HepG2 (cell line): ENCODE results near the gene PDGFD. TPM values are rescaled to one million over a fixed set of nuclear protein-coding genes. Genes with fewer than 3 reads are reported as not detected.

Source experiments
- ATAC-seq: fragments of 200-7000 bp; cut with Tn5 transposase; 3 replicates; pipeline ENCODE4 v1.9.1; 2020; ENCODE audit warnings: mild to moderate bottlenecking, moderate library complexity
- BruUV-seq: library from RNA; stranded (reverse); fragments of 400-500 nt; replicated peaks from 2 replicates; lab custom pipeline; 2021; lab: Mats Ljungman, UMichigan
- CTCF ChIA-PET: fragments of 300-600 bp; formaldehyde crosslinking; extraction: SDS; loops from one replicate; lab custom pipeline; 2021; ENCODE audit warnings: low total read pairs, inconsistent platforms, low intra/inter-chr PET ratio; lab: Yijun Ruan, JAX
- POLR2A ChIA-PET: fragments of 350-600 bp; sonication (Branson Sonifier 250); formaldehyde crosslinking; loops from one replicate; lab custom pipeline; 2020; ENCODE audit warnings: antibody characterized with exemption, inconsistent platforms; lab: Yijun Ruan, JAX
- DNase-seq: peaks from one replicate; pipeline ENCODE4 v3.0.0-alpha.2; 2015; ENCODE audit warnings: low spot score
- FAIRE-seq: peaks from 3 replicates; lab custom pipeline; 2011; peaks lifted over from hg19 to GRCh38; lab: Jason Lieb, UNC
- H2AFZ ChIP-seq: one replicate; pipeline ENCODE4 v1.6.1; 2011; ENCODE audit warnings: low read length, inconsistent platforms
- H3K27ac ChIP-seq: fragments of 300-600 bp; 3 replicates; pipeline ENCODE4 v1.8.0; 2011; ENCODE audit warnings: mixed run types, mild to moderate bottlenecking, mixed read lengths, low read length, inconsistent platforms; ENCODE audit not compliant: insufficient read depth; ENCODE audit errors: extremely low read length
- H3K27me3 ChIP-seq, 2 experiments: fragments of 200-600 bp in 1 of 2; 2 replicates in 1 of 2; 3 replicates in 1 of 2; pipeline versions ENCODE4 v1.6.0 to v1.8.0; 2011; ENCODE audit warnings: low read length in 2 of 2, mild to moderate bottlenecking in 2 of 2, moderate library complexity in 2 of 2, inconsistent platforms in 1 of 2; ENCODE audit not compliant: insufficient read depth in 2 of 2, control insufficient read depth in 1 of 2
- H3K36me3 ChIP-seq, 2 experiments: fragments of 200-600 bp in 1 of 2; replicated peaks in 1 of 2; 2 replicates in 1 of 2; 3 replicates in 1 of 2; pipeline versions ENCODE4 v1.5.1 to v1.8.0; 2011; ENCODE audit warnings: low read length in 2 of 2, inconsistent platforms in 1 of 2; ENCODE audit not compliant: insufficient read depth in 2 of 2, control insufficient read depth in 1 of 2
- H3K4me1 ChIP-seq: 2 replicates; pipeline ENCODE4 v1.5.1; 2012; ENCODE audit warnings: low read length, inconsistent platforms; ENCODE audit not compliant: insufficient read depth
- H3K4me2 ChIP-seq: 2 replicates; pipeline ENCODE4 v1.6.0; 2011; ENCODE audit warnings: low read depth, low read length, inconsistent platforms
- H3K4me3 ChIP-seq, 3 experiments: fragments of 200-600 bp in 1 of 3; sonication (generic), shearing (Covaris generic) in 1 of 3; replicated peaks in 1 of 3; 2 replicates each; pipeline ENCODE4 v1.5.1; 2011 to 2016; ENCODE audit warnings: low read length in 3 of 3, inconsistent platforms in 2 of 3, low read depth in 2 of 3, mild to moderate bottlenecking in 2 of 3, control low read depth in 1 of 3, mixed read lengths in 1 of 3; ENCODE audit not compliant: insufficient read depth in 1 of 3
- H3K79me2 ChIP-seq: one replicate; pipeline ENCODE4 v1.6.1; 2011; ENCODE audit warnings: low read length, inconsistent platforms; ENCODE audit not compliant: insufficient read depth
- H3K9ac ChIP-seq: 2 replicates; pipeline ENCODE4 v1.6.0; 2011; ENCODE audit warnings: mild to moderate bottlenecking, low read depth, low read length, inconsistent platforms; ENCODE audit not compliant: insufficient read depth
- H3K9me3 ChIP-seq: 2 replicates; pipeline ENCODE4 v1.5.1; 2012; ENCODE audit warnings: mild to moderate bottlenecking, low read length
- H4K20me1 ChIP-seq: 2 replicates; pipeline ENCODE4 v1.6.0; 2011; ENCODE audit warnings: inconsistent platforms, mild to moderate bottlenecking, low read length, moderate library complexity; ENCODE audit not compliant: insufficient read depth
- ESRRA ChIP-seq: sonication (generic); formaldehyde crosslinking; IDR thresholded peaks from 2 replicates; pipeline ENCODE4 v1.5.1; 2020; ENCODE audit warnings: mild to moderate bottlenecking, low read depth, missing genetic modification reagents
- GABPA ChIP-seq, 2 experiments: IDR thresholded peaks; 2 replicates each; pipeline ENCODE4 v1.6.1; 2011 to 2016; ENCODE audit warnings: low read depth in 2 of 2, low read length in 1 of 2, missing biosample characterization in 1 of 2, missing genetic modification characterization in 1 of 2
- HOXA9 ChIP-seq: sonication (generic); formaldehyde crosslinking; IDR thresholded peaks from 2 replicates; pipeline ENCODE4 v1.8.1; 2022; ENCODE audit warnings: missing genetic modification reagents, mild to moderate bottlenecking, moderate library complexity, borderline replicate concordance
- NFAT5 ChIP-seq: sonication (generic); formaldehyde crosslinking; IDR thresholded peaks from 2 replicates; pipeline ENCODE4 v1.4.0; 2020; ENCODE audit warnings: missing genetic modification reagents
- YEATS2 ChIP-seq: sonication (generic); formaldehyde crosslinking; IDR thresholded peaks from 2 replicates; pipeline ENCODE4 v1.4.0; 2020; ENCODE audit warnings: missing genetic modification reagents, borderline replicate concordance
- ZBTB2 ChIP-seq: sonication (generic); formaldehyde crosslinking; IDR thresholded peaks from 2 replicates; pipeline ENCODE4 v1.8.0; 2022; ENCODE audit warnings: low read depth, missing genetic modification reagents
- ZNF282 ChIP-seq: fragments of 450-650 bp; IDR thresholded peaks from 2 replicates; pipeline ENCODE4 v1.6.1; 2018; ENCODE audit not compliant: partially characterized antibody
- ZNF317 ChIP-seq: sonication (generic); formaldehyde crosslinking; IDR thresholded peaks from 2 replicates; pipeline ENCODE4 v1.5.0; 2020; ENCODE audit warnings: mild to moderate bottlenecking, missing genetic modification reagents
- WGBS: methylation state at CpG from one replicate; pipeline ENCODE4 v1.1.6; 2017; ENCODE audit warnings: low lambda C conversion rate; 5-methylcytosine and 5-hydroxymethylcytosine counted together
- in situ Hi-C: cut with HindIII; loops from 2 replicates; pipeline ENCODE4 v1.10.0; 2017; ENCODE audit warnings: low pct_unique_long_range_greater_than_20kb; ENCODE audit not compliant: extremely low pct_ligation_motif_present
- intact Hi-C: fragments of 100-400 bp; cut with micrococcal nuclease; formaldehyde crosslinking; loops from one replicate; pipeline ENCODE4 v1.10.0; 2022; ENCODE audit not compliant: unreplicated experiment
- polyA plus RNA-seq, 8 experiments: library from polyadenylated mRNA; depleted of rRNA in 3 of 8; stranded (reverse) in 7 of 8; unstranded in 1 of 8; fragments of >200 nt; fragmentation: Illumina TruSeq in 4 of 8; extraction: Trizol in 4 of 8; gene quantifications; 2 replicates each; pipeline versions ENCODE4 v1.2.1 to v1.2.3, GENCODE V29; 2011 to 2016; ENCODE audit warnings: low read depth in 4 of 8, missing spikeins in 1 of 8, mixed read lengths in 1 of 8; ENCODE audit not compliant: insufficient read depth in 1 of 8
- total RNA-seq, 5 experiments: library from RNA; depleted of rRNA; stranded (reverse); fragments of >200 nt; fragmentation: Illumina TruSeq; extraction: Trizol; gene quantifications; 2 replicates each; pipeline ENCODE4 v1.2.3, GENCODE V29; 2016; ENCODE audit warnings: low read depth in 1 of 5
- TF ChIP-seq, protein P1 (sequence below): sonication (generic); formaldehyde crosslinking; IDR thresholded peaks from 2 replicates; pipeline ENCODE4 v1.5.1; 2020; ENCODE audit warnings: mild to moderate bottlenecking, missing genetic modification reagents, borderline replicate concordance

Gene PDGFD
- total and polyA plus RNA-seq, 2 of the 13 experiments (the other 11 are each of a cell fraction or from before 2014, with no cell fraction given), result 0.09 to 0.29 TPM

DNA sequence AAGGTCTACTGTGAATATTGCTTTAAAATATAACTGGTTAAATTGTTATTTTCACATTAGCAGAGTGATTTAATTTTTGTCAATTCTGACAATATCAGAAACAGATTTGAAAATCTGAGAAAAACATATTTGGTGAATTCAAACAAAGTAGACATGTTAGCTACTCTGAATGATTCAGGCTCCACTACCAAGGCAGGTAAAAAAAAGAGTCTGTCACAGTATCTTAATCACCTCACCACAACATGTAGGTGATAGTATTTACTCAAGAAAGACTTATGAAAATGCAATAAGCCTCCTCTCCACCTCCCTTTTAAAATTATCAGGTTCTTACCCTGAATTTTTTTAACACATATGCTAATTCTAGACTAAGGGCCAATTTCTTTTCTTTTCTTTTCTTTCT is 85.0 kb downstream of the PDGFD start (continued):
- TF ChIP-seq, protein P1, sequence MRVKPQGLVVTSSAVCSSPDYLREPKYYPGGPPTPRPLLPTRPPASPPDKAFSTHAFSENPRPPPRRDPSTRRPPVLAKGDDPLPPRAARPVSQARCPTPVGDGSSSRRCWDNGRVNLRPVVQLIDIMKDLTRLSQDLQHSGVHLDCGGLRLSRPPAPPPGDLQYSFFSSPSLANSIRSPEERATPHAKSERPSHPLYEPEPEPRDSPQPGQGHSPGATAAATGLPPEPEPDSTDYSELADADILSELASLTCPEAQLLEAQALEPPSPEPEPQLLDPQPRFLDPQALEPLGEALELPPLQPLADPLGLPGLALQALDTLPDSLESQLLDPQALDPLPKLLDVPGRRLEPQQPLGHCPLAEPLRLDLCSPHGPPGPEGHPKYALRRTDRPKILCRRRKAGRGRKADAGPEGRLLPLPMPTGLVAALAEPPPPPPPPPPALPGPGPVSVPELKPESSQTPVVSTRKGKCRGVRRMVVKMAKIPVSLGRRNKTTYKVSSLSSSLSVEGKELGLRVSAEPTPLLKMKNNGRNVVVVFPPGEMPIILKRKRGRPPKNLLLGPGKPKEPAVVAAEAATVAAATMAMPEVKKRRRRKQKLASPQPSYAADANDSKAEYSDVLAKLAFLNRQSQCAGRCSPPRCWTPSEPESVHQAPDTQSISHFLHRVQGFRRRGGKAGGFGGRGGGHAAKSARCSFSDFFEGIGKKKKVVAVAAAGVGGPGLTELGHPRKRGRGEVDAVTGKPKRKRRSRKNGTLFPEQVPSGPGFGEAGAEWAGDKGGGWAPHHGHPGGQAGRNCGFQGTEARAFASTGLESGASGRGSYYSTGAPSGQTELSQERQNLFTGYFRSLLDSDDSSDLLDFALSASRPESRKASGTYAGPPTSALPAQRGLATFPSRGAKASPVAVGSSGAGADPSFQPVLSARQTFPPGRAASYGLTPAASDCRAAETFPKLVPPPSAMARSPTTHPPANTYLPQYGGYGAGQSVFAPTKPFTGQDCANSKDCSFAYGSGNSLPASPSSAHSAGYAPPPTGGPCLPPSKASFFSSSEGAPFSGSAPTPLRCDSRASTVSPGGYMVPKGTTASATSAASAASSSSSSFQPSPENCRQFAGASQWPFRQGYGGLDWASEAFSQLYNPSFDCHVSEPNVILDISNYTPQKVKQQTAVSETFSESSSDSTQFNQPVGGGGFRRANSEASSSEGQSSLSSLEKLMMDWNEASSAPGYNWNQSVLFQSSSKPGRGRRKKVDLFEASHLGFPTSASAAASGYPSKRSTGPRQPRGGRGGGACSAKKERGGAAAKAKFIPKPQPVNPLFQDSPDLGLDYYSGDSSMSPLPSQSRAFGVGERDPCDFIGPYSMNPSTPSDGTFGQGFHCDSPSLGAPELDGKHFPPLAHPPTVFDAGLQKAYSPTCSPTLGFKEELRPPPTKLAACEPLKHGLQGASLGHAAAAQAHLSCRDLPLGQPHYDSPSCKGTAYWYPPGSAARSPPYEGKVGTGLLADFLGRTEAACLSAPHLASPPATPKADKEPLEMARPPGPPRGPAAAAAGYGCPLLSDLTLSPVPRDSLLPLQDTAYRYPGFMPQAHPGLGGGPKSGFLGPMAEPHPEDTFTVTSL (CRISPR knock-in tag), result no peak
- TF ChIP-seq YEATS2 (CRISPR knock-in tag), result no peak
- no peak for TF ChIP-seq ZBTB2 (CRISPR knock-in tag)

DNA sequence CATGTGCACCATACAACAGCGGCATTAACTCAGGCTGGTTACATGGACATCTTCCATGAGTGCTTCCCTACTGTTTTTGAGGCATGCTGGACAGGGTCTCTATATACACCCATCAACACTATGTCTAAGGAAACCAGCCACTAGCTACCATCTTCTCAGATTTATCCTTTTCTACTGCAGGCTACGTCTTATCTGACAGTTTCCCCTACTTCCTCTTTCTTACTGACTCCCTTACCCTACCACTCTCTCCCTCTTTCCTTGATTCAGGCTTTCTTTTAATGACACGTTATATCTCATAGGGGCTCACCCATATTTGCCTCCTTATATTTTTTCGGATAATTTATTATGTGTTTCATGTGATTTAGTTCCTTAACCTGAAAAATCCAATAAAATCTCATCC is 85.7 kb downstream of the PDGFD start:
- intact Hi-C loops (loop anchor here (5.0 kb wide), 1 partner anchor 1209 kb away; no protein-coding TSS in a partner anchor), in situ Hi-C loops (no loop called here)
- Histone ChIP-seq H3K79me2 (no peaks in the 10 kb centered on the region), H3K4me3 (no peak overlapping the region), H3K4me2 (no peak overlapping the region), H3K36me3 (no peaks in the 10 kb centered on the region), H3K27me3 (no peaks in the 10 kb centered on the region), H3K9me3 (no peaks in the 10 kb centered on the region), H2AFZ (no peak overlapping the region), H3K9ac (no peak overlapping the region), H4K20me1 (no peaks in the 10 kb centered on the region), H3K27ac (no peak overlapping the region), H3K4me1 (no peaks in the 10 kb centered on the region)
- no peak for DNase-seq
- BruUV-seq, result no TSS peak
- WGBS, result 0% methylated on average over 4 of the region's 4 CpGs
- ChIA-PET POLR2A (no interaction called here), CTCF (no interaction called here)
- no peak for FAIRE-seq
- ATAC-seq, result no peak
- TF ChIP-seq ESRRA (CRISPR knock-in tag) (no peak), HOXA9 (no peak), NFAT5 (CRISPR knock-in tag) (no peak), GABPA (IDR thresholded peaks at IDR 0.05; ENCODE audit: low read depth, low read length) (no peak), GABPA (CRISPR knock-in tag; IDR thresholded peaks at IDR 0.05; ENCODE audit: low read depth) (no peak), ZNF317 (CRISPR knock-in tag) (no peak), ZNF282 (no peak)
